ENCODE results near the gene CYSRT1.
A peak's percentile ranks its signal among the peaks of the same experiment; 100 is the strongest.

The CYSRT1 gene

DNA sequence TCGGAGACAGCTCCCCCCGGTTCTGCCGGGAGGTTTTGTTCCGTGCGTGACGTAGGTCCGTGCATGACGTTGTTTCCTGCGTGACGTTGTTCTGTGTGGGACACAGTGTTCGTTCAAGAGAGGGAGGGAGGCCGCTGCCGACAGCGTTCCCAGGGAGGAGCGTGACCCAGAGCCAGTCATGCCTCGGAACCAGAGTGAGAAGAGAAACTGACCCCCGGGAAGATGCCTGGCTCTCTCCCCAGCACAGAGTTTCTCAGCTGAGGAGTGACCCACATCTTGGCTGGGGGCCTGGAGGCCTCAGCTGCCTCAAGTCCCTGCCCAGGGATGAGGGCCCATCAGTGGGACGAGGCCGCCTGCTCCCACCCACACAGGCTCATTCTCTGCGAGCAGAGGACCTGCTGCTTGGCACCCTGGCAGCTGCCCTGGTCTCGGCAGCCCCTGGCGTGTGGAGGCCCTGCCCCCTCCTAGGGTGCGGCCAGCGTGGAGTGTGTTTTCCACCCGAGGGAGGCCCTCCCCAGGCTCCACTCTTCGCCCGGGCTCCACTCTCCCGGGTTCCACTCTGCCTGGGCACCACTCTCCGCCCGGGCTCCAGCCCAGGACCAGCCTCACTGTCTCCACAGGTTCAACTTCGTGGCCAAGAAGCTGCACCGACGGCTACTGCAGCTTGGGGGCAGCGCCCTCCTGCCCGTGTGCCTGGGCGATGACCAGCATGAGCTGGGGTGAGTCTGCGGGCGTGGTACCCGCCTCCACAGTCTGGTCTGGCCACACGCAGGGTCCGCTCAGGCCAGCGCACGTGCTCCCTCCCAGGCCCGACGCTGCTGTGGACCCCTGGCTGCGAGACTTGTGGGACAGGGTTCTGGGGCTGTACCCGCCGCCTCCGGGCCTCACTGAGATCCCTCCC, 11.6 kb upstream of the CYSRT1 start:
- DNase-seq = no peak

DNA sequence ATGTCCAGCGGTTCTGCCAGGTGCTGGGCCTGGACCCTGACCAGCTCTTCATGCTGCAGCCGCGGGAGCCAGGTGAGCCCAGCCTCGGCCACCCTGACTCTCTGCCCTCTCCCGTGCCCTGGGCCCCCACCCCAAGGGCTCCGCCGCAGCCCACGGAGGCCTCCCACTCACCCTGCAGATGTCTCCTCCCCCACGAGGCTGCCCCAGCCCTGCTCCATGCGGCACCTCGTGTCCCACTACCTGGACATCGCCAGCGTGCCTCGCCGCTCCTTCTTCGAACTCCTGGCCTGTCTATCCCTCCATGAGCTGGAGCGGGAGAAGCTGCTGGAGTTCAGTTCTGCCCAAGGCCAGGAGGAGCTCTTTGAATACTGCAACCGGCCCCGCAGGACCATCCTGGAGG, 10.4 kb upstream of the CYSRT1 start:
- no peak for DNase-seq

DNA sequence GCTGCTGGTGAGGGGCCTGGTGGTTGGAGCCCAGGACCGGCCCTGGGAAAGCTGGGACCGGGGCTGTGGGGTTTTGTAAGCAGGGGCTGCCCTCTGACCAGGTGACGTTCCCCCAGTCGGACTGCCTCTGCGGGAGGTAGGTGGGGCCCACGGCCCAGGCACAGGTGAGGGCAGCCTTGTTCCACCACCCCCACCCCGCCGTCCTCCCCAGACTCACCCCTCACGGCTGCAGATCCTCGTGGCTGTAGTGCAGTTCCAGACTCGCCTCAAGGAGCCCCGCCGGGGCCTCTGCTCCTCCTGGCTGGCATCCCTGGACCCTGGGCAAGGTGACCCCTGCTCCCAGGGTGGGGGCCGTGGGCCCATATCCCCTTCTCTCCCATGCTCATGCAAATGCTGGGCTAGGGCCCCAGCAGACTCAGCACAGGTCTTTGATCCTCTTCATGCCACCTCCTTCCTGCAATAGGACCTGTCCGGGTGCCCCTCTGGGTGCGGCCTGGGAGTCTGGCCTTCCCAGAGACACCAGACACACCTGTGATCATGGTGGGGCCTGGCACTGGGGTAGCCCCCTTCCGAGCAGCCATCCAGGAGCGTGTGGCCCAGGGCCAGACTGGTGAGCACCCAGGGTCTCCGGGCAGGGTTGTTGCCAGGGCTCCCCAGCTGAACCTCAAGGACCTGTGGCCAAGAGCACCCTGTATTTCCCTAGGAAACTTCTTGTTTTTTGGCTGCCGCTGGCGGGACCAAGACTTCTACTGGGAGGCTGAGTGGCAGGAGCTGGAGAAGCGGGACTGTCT, 9.6 kb upstream of the CYSRT1 start:
- no peak for DNase-seq

DNA sequence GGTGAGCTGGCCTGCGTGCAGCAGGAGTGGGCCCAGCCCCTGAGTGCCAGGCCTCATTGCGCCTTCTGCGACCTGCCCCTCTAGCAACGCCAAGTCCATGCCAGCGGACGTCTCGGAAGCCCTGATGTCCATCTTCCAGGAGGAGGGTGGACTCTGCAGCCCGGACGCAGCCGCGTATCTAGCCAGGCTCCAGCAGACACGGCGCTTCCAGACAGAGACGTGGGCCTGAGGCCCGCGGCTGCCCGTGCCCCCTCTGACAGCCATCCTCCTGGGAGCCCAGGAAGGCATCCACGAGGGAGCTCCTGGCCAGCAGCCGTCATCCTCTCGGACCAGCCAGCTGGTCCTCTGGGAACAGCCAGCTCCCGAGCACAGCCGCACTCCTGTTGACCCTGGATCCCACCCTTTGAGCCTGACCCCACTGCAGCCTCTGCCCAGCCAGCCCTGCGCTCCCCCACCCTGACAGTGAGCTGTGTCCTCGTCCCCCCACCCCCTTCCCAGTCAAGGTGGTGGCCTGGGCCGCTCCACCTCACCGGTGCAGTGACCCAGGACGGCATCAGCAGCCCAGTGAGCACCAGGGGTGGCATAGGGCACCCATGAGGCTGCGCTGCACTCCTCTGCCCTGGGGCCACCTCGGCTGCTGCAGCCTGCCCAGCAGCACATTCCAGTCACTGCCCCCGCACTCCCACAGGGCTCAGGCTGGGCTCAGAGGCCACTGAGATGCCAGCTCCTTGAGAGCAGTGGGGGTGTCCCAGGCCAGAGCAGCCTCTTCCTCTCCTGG, 8.6 kb upstream of the CYSRT1 start:
- no peak for DNase-seq

DNA sequence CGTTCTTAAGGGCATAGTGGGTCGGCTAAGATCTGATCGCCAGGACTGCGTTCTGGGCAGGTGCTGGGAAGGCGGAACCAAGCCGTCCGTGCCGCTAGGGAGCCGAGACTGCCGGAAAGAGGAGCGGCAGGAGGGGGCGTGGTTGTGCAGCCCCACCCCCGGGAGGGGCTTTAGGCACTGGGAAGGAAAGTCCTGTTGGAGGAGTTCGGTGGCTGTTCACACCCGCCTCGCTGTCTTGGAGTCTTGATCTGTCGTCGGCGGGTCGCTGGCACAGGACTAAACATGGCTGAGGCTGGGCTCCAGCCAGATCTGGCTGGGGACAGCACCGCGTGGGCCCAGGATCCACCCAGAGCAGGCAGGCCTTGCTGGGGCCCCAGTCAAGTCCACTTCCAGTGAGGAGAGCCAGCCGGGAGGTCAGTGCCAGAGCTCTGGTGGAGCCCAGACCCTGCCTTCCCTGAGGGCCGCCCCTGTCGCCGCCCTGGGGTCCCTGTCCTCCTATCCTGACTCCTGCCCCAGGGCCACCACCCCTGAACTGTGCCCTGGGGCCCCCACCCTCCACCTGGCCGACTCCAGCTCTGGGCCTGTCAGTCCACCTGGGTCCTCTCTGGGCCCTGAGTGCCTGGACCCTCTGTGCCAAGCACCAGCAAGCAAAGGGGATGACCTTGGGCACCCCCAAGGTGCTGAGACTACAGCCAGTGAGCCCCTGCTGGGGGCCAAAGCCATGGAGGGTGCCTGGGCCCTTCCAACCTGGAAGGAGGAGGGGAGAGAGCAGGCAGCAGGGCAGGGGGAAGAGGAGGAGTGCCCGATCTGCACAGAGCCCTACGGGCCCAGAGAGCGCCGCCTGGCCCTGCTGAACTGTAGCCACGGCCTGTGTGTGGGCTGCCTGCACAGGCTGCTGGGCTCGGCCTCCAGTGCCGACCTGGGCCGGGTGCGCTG, 7.4 kb upstream of the CYSRT1 start:
- no peak for DNase-seq

DNA sequence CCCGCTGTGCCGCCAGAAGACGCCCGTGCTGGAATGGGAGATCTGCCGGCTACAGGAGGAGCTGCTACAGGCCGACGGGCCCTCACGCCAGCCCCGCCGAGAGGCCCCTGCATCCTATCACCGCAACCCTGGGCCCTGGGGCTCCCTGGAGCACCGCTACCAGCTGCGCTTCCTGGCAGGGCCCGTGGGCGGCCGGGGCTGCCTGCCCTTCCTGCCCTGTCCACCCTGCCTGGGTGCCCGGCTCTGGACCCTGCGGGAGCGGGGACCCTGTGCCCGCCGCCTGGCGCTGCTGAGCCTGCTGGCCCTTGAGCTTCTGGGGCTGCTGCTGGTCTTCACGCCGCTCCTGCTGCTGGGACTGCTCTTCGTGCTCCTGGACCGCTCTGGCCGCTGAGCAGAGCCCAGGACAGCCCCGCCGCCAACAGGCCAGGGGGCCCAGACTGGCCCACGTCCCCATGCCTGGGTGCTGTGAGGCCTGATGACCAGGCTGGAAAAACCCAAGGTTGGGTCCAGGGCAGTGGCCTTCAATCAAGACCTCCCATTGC, 6.7 kb upstream of the CYSRT1 start:
- DNase-seq = no peak

GRCh38 chr9:137218754-137219271, 6.2 kb upstream of the CYSRT1 start:
- peak; percentile 34 for DNase-seq

GRCh38 chr9:137219757-137220316, 5.1 kb upstream of the CYSRT1 start:
- no peak for DNase-seq

DNA sequence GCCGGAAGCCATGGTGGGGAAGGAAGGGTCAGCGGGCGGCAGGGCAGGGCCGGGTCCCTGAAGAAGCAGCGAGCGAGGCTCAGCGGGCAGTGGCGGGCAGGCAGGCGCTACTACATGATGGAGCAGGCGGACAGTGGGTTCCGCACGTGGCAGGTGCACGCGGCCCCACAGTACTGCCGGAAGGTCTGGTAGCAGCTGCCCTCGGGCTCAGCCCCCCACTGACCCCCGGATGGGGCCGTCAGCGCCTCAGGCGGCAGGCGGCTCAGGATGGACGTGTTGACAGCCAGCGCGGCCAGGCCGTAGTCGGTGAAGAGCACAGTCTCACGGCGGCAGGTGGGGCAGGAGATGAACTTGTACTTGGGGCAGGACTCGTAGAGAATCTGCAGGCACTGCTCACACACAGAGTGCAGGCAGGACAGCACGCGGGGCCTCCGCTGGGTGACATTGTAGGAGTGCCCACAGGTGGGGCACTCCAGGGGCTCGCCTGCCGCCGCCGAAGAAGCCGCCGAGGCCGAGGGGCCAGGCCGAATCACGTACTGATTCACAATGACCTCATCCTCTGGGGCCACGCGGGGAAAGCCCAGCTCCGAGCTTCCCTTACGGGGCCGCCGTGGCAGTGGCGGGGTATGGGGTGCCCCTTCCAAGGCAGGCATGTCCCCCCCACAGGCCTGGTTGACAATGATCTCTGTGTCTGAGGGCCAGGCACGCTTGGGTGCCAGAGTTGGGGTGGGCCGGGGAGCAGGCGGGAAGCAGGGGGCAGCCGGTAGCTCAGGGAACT, 4.5 kb upstream of the CYSRT1 start:
- DNase-seq = no peak

- DNase-seq = no peak
Measured at GRCh38 chr9:137221095-137221505, 3.9 kb upstream of the CYSRT1 start.

DNA sequence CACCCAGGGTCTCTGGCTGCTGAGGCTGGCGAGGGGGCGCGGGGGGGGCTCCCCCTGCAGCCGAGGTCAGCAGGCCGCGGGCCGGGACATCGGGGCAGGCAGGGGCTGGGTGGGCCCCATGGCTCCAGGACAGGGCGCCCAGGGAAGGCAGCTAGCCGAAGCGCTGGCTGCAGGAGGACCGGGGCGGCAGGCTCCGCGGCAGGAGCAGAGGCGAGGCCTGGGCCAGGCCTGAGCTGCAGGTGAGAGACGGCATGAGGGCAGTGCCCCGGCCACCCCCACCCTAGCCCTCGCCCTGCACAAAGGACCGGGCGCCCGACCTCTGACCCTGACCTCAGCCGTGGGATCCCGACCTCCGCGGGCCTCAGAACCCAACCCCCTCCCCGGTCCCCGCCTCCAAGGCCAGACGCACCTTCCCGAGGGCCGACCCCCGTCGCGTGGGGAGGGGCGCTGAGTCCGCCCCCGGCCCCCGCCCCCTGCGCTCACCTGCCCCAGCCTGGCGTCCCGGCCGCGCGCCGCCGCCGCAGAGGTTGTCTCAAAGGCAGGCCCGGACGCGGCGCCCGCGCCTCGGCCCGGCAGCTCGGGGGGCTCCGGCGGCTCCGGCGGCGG, 3.4 kb upstream of the CYSRT1 start:
- no peak for DNase-seq

DNA sequence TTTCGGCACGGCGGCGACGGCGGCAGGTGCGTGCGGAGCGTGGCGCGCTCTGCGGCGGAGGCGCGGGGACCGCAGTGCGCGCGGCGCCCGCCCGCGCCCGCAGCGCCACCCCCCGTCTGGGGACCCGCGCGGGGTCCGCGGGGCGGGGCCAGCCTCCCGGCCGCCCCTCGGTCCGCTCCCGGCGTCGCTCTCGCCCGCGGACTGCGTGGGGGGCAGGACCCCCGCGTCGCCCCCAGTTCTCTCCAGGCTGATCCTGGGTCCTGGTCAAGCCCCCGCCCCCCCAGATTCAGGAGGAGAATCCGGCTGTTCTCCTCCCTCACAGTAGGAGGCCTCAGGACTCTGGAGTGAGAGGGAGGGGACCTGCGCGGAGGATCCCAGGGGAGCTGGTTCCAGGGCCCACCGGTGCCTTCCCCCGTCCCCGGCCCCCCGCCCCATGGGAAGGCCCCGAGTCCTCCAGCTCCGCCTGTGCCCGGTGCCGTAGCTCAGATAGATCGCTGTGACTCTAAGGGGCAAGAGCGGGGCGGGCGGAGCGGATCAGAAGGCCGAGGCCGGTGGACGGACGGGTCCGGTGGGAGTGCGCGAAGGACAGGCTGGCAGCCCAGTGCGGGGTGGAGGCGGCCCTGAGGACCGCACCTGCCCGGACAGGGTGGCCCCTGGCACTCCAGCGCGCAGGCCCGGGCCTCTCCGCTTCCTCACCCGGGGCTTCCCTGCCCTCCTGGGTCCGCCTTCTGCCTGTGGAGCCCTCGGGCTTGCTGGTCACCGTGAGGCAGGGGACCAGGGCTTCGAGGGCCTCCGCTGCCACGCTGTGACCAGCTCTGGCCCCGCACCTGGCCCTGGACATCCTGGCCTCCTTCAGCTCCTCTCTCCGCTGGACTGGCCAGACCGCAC, 2.5 kb upstream of the CYSRT1 start, which contains the start of gene RNF208:
Gene RNF208, minus strand, starts transcription at position 51 of the 888 bp plus-strand sequence. CDS start 1,028 bp downstream, outside the sequence.
- no peak for DNase-seq

DNA sequence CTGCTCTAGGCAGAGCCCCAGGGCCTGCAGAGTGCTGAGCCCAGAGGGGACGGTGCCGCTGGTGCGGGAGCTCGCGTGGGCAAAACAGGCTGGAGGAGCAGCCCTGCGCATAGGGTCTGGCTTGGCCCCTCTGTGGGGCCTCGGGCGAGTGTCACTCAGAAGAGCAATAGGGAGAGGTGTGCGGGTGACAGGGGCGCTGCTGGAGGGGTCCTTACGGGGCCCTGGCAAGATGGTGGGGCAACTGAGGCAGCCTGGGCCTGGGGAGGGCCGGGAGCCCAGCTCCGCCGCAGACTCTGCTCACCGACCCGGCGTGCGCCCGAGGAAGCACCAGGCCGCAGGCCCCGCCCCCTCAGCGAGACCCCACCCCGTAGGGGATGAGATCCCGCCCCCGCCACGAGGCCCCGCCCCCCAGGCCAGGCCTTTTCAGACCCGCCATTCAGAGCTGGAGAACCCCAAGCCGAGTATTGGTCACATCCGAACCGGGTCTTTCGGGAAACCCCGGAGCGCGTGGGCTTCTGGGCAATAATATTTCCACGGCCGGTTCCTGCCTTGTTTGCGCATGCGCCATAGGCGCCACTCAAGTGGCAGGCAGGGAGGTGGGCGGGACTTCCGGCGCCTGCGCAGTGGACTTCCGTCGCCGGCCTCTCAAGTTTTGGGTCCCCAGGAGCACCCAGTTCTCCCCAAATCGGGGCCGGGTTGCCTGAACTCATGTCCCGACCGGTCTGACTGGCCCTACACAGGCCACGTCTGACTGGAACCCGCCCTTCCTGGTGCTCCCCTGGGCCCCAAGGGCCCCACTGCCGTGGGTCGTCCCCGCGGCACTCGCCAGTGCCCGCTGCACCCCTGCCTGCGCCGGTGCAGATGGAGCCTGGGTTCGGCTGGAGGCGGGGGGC, 1.6 kb upstream of the CYSRT1 start:
- peak; percentile 100 for DNase-seq

DNA sequence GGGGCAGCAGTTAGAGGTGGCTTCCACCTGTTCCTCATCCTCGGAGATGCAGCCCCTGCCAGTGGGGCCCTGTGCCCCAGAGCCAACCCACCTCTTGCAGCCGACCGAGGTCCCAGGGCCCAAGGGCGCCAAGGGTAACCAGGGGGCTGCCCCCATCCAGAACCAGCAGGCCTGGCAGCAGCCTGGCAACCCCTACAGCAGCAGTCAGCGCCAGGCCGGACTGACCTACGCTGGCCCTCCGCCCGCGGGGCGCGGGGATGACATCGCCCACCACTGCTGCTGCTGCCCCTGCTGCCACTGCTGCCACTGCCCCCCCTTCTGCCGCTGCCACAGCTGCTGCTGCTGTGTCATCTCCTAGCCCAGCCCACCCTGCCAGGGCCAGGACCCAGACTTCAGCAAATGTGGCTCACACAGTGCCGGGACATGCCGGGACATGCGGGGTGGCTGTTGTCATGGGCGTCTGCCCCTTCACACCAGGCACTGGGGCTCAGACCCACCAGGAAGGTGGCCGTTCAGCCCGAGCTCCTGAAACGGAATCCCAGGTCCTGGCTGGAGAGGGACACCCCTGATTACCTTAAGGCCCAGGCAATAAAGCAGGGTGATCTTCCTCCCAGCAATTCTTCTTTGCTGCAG, 841 bp downstream of the CYSRT1 start:
- no peak for DNase-seq

- no peak for DNase-seq
Measured at GRCh38 chr9:137226338-137227053, 1.5 kb downstream of the CYSRT1 start.
